ENCODE data around the gene JAZF1.

JAZF1 gene

DNA sequence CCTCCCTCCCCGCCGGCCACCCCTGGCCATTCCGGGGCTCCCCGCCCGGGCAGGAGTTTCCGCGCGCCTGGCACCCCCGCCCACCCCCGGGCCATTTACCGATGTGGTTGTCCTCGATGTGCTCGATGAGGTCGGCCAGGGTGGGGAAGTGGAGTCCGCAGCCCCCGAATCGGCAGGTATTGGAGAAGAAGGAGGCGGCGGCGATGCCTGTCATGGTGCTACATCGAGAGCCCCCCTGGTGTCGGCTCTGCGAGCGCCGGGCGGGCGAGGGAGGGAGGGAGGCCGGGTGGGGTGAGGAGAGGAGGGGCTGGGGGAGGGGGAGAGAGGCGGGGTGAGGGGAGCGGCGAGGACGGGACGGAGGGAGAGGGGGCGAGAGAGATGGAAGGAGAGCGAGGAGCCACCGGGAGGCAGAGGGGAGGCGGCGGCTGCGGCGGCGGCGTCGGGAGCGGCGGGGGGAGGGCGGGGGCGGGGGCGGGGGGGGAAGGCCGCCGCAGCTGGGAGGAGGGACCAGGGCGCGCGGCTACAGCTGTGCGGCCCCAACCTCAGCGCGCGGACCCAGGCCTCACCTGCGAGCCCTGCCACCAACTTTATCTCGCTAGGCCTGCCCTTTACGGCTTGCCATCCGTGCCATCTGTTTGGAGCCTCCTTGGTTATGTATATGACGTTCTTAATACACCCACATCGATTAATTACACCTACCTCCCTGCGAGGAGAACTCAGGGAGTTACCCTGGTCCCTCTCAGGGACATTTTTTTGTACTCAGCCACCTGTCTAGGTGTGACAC, at the start of gene JAZF1:
JAZF1 (minus strand) TSS at position 432 of the 784 bp plus-strand sequence.
- peak; percentile 85 for DNase-seq

DNA sequence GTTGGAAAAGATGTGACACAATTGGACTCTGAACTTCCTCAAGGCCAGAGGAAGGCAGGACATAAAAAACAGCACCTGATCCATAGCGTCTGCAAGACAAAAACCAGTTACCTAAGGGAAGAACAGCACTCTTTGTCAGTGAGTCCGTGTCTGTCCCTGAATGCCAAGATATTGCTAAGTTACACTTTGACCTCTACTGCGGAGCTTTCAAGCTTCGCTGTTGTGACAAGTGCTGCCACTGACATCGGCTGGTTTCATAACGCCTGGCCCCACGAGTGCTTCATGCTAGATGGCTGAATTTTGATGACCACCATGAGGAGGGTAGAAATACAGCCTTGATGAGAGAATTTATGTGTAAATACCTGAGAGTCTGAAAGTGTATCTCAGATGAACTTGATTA, 49.7 kb upstream of the JAZF1 start:
- DNase-seq, result no peak

DNA sequence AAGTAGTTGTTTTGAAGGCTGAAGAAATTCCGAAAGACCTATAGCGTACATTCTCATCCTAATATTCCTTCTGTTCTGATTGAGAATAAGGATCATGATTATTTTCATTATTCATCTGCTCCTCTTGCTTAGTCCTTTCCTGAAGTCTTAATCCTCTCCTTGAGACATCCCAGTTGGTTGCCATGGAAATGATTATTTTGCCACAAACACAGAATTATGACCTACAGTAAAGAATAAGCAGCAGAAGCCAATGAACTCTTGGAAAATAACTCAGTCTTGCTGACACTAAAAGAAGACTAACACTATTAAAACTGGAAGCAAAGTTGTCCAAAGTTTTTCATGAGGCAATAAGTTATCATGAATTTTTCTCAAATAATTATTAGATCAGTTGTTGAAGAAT, 47.8 kb upstream of the JAZF1 start:
- DNase-seq, result no peak

DNA sequence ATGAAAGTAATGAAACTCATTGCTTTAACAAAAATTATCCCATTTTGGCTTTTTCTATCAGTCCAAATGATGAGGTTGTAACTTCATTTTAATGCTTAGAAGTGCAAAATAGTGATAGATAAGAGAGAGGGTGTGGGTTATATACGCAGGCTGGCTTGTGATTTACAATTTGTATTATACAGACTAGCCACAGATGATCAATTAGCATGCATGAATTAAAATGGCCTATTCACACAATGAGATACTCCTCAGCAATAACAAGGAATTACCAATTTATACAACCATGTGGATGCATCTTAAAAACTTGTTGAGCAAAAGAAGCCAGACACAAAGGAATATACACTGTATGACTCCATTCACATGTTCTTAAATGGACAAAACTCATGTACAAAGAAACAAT, 45.4 kb upstream of the JAZF1 start:
- no peak for DNase-seq

DNA sequence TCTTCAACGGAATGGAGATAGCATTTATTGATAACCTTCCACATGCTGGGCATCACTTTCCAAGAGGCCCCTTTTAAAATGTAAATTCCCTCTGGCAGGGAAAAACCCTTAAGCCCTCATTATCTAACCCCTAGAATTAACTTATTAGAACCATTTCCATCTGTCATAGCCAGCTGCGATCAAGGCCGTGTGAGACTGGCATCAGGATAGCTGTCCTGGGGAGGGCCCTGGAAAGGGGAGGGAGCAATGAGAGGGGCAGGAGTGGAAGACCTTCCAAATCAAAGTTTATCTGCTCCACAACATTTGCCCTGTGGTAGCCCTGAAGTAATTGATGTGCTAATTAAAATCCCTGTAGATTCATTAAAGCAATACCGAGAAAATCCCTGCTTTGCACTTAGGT, 45.0 kb upstream of the JAZF1 start:
- no peak for DNase-seq

DNA sequence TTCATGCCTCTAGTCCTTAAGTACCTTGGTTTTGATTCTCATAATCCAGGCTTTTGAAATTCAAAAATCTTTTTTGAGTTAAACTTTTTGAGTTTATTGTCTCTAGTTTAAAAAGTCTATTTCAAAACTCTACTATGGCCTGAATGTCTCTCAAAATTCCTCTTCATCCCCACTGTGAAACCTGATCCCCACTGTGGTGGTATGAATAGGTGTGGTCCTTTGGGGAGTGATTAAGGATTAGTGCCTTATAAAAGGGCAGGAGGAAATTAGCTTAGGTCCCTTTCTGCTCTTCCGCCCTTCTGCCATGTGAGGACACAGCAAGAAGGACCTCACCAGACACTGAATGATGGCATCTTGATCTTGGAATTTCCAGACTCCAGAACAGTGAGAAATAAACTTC, 44.1 kb upstream of the JAZF1 start:
- DNase-seq, result no peak

DNA sequence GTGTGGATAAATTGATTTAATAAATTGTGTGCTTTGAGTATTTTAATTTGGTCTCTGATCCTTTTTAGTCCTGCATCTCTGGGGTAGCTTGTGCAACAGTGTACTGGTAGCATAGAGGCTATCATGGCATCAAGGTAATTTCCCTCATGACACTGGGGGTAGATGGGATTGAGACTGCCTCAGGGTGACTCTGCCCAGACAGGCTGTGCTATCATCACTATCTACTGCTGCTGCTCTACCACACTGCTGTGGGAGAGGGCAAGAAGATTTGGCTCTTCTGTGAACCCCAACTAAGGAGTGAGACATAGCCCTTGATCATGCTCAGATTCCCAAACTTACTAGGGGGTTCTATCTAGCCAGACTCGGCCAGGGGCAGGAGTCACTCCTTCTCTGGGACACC, 43.6 kb upstream of the JAZF1 start:
- no peak for DNase-seq

DNA sequence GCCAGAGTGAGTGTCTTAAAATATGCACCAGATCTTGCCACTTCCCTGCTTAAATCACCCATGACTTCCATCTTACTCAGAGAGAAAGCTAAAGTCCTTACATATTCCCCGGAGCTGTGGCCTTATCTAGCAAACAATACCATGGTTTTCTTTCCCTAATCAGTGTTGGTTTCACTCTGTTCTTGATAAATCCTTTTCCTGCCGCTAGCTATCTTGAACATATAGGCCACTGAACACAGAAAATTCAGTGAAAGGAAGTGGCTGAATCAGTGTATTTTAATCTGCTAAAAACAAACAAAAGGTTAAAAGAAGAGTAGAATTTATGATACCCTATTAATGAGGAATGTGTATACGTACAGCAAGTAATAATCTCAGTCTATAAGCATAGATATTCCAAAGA, 42.0 kb upstream of the JAZF1 start:
- no peak for DNase-seq

DNA sequence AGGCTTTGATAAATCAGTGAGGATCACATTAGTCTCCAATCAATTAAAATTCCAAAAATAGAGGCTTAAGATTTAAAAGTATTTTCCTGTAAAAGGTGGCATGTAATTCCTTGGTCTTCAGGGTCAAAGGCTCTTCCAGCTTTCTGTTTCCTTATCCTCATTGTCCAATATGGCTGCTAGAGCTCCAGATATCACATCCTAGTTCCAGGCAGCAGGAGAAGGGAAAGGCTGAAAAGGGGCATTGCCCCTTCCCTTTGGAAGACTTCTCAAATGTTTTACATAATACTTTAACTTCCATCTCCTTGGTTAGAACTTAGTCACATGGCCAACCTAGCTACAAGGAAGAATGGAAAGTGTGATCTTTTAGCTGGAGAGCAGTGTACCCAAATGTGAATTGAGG, 39.2 kb upstream of the JAZF1 start:
- no peak for DNase-seq

DNA sequence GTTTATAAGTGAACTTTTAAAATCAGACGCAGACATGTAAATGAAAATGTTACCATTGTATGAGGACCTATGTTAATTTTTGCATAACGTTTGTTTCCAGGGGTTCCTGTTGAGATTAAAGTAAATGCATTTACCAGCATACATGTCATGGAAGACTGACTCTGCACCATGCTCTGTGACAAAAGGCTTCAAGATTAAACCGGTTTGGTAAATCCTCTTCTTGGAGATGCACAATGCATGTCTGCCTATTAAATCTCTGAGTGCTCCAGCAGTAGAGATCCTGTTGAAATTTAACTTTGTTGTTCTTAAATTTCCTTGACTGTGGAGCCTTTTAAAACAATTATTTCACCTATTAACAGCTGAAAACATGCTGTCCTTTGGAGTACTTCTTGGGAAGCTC, 36.5 kb upstream of the JAZF1 start:
- no peak for DNase-seq

DNA sequence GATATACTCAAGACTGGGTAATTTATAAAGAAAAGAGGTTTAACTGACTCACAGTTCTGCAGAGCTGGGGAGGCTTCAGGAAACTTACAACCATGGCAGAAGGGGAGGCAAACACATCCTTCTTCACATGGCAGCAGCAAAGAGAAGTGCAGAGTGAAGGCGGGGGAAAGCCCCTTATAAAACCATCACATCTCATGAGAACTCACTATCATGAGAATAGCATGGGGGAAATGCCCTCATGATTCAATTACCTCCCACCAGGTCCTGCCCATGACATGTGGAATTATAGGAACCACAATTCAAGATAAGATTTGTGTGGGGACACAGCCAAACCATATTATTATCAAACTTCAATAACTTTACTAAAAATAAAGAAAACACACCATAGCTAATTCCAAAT, 30.4 kb upstream of the JAZF1 start:
- DNase-seq, result no peak

DNA sequence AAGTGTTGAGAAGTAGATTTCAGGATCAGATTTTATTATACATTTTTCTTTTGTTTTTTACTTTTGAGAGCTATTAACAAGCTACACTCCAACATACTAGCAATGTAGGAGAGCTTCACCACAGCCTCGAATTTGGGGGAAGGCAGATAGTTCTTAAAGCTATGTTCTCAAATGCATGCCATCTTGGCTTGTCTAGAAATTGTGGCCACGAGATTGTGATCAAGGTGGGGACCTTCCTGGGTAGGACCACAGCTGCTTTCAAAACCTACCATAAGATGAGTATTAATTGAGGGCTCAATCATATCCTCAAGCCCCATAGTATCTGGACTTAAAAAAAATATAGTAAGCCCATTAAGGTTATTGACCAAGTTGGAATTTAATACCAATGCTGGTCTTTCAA, 27.9 kb upstream of the JAZF1 start:
- DNase-seq, result no peak

DNA sequence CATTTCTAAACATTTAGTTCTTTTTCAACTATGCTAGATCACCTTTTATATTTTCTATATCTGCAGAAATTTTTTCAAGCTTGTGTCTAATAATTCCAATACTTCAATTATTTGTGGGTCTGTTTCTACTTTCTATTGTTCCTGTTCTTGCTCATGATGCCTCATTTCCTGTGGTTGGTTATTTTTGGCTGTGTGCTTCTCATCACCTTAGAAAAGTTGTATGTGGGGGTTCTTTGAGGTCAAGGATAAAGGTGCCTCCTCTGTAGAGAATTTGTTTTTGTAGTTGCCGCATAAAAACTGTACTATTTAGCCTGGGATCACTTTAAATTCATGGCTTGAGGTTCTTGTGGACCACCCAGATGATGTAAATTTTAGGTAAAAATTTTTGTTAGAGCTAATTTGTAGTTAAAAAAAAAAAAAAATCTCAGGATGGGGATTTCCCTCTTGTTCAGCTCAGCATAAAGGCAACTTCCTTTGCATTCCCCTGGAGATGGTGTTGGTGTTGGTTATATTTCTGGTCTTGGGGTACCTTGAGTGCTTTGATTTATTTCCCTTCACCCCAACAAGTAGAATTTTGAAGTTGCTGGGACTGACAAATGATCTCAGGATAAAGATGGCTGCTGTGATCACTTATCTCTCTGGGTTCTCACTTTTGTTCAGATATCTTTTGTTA, 27.0 kb upstream of the JAZF1 start:
- no peak for DNase-seq

DNA sequence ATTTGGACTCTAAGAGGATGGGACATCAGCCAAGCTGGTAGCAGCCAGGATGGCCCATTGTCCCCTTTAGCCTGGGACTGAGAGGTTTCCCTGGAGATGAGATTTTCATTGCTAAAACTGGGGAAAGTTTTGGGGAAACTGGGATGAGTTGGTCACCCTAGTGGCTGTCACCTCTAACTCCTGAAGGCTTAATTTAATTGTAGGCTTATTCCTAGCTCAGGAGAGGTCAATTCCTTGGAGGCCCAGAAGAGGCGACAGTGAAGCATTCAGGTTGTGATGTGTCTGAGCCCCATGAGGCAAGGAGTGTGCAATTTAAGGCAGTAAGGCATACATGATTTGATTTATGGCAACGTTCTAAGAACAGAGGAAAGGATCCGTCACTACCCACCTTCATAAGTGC, 24.9 kb upstream of the JAZF1 start:
- DNase-seq, result no peak

DNA sequence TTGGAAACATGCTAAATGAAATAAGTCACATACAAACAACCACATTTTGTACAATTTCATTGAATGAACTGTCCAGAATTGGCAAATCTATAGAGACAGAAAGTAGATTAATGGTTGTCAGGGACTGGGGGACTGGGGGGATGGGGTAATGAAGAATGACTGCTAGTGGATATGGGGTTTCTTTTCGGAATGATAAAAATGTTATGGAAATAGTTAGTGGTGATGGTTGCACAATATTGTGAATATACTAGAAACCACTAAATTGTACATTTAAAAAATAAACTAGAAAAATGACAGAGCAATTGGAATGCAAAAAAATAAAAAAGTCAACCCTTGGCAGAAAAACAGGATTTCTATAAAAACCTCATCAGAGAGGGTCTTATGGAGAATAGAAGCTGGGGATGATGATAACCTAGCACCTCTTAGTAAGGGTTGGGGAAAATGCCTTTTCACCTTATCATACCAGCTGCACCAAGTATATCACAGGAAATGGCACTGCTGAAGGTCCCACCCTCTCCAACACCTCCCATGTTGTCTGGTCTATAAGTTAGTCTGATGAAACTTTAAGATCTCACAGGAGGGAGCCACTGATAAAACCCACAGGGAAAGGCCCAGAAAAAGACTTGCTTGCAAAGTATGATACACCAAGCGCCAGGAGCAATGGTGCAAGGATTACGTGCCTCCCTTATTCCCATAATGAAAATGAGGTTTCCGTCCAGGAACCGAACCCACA, 23.1 kb upstream of the JAZF1 start:
- DNase-seq, result no peak

DNA sequence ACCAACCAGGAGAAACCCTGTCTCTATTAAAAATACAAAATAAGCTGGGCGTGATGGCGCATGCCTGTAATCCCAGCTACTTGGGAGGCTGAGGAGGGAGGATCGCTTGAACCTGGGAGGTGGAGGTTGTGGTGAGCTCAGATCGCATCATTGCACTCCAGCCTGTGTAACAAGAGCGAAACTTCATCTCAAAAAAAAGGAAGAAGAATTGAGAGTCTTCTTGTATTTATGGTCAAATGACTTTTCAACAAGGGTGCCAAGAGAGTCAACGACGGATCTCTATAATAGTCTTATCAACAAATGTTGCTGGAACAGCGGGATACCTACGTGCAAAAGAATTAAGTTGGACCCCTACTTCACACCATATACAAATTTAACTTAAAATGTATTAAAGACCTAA, 21.6 kb upstream of the JAZF1 start:
- DNase-seq, result no peak

DNA sequence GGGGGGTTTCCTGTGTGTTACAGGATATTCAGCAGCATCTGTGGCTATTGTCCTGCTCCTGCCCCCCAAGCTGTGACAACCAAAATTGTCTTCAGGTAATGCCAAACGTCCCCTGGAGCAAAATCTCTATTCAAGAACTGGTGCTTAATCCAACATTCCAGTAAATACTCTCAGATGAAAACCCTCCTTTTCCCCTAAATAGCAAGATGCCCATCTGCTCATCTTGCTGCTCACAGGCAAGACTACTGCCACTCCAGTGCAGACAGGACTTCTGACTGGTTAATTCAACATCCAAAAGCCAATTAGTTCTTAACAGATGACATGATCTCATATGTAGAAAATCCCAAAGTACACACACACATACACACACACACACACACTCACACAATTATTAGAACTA, 20.5 kb upstream of the JAZF1 start:
- no peak for DNase-seq

DNA sequence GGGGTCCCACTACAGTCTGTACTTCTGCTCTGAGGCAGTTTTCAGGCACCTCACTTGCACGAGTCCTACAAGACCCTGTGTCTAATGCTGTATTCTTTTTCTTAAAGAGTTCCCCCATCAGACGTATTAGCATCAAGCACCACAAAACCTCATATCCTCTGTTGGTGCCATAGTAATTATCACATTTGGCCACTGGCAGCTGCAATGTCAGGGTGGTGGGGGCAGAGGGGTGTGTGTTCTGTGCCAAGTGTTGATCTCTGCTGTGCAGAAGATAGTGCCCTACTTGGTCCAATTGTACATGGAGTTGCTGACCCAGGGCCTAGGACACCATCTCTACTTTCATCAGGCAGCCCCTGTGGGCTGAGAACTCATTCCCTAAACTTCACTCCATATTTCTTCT, 20.0 kb upstream of the JAZF1 start:
- no peak for DNase-seq

DNA sequence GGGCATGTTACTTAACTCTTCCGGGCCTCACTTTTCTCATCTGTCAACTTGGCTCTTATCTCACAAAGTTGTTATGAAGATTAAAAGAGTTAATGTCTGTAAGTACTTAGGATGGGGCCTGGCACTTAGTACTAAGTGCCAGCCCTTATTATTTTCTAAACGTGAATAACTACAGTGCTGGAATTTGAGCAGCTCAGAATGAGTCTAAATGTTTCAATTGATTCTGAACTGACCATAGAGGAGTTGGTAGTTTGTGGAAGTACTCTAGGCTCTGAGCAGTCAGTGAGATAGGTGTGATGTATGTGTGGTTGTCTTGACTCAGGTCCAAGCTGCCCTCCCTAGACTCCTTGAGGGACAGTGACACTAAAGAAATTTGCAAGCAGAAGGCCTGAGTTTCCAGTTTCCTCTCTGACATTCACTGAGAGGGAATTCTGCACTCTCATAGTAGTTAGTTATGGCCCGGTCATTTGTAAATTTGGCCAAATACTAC, 18.5 kb upstream of the JAZF1 start:
- DNase-seq, result no peak

DNA sequence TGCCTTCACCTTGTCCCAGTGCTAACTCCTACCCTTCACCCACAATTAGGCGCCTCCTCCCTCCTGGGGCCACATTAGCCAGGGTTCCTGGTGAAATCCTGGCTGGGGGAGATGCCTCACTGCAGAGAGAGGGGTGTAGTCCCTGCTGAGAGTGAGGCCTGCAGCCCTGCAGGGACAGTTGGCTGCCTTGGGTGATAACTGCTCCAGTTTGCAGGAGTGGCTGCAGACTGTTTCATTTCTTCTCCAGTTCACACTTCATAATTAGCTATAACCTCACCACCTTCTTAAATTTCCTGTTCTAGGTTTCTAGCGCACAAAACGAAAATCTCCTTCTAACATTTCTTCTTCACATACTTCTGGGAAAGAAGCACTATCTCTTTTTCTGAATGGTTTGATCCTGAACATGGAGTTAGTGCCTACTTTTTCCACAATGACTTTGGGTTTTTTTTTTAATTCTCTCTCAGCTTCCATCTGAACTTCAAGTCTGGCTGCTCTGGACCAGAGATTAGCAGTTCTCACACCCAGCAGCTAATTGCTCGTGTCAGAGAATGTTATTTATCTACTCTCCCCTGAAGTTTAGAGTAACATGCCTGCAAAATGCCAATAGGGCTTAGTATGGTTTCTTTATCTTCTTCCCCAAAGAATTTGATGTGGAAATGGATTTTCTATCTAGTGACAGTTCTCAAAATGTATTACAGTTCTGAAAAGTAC, 15.5 kb upstream of the JAZF1 start:
- DNase-seq, result no peak

DNA sequence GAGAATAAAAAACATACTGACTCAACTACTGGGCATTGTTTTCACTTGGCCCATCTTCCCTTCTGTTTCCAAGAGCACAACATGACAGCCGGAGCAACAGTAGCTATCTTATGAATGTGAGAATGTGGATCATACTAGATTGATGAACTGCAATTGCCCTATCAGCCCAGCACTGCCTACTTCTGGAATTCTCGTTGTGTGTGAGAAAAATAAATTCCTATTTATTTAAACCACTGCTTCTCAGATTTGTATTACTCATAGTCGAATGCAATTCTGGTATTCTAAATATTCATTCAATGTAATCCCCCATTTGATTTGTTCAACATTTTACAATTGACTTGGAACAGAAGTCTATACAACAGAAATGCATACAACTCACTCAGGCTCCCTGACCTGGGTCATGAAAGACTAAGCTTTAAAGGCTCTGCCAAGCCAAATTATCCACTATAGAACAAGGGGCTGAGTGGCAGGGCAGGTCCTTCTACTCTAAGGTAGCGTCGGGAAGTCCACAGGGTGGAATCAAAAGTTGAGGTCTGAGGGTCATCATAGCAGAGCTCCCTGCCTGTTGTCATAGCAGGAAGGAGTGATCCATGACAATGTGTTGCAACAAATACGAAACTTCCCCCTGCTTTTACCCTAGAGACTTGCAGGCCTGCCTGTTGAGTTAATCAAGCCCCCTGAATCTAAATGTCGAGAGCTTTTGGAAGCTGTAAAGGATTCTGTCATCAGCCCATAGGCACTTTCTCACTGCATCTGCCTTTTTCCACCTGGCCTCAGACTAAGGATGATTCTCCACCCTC, 12.4 kb upstream of the JAZF1 start:
- DNase-seq, result no peak

DNA sequence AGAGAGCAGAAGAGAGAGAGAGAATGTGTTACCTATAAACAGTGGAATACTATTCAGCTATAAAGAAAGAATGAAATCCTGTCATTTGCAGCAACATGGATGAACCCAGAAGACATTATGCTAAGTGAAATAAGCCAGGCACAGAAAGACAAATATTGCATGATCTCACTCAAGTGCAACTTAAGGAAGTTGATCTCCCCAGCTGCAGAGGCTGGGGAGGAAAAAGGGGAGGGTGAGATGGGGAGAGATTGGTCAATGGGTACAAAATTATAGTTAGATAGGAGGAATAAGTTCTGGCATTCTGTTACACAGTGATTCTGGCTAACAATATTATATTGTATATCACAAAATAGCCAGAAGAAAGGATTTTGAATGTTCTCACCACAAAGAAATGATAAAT, 11.2 kb upstream of the JAZF1 start:
- no peak for DNase-seq

DNA sequence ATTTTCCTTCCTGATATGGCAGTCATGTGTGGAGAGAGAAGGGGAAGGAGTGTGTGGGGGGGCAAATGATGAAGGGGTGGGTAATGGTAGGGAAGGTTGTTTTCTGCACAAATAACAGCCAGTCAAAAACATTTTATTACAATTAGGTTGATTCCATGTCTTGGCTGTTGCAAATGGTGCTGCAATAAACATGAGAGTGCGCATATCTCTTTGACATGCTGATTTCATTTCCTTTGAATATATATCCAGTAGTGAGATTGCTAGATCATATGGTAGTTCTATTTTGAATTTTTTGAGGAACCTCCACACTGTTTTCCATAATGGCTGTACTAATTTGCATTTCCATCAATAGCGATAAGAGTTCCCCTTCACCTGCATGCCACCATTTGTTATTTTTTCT, 10.6 kb upstream of the JAZF1 start:
- DNase-seq, result no peak

Data from NCI-H146 (cell line).